ENCODE results near the gene IL16.

Gene IL16

DNA sequence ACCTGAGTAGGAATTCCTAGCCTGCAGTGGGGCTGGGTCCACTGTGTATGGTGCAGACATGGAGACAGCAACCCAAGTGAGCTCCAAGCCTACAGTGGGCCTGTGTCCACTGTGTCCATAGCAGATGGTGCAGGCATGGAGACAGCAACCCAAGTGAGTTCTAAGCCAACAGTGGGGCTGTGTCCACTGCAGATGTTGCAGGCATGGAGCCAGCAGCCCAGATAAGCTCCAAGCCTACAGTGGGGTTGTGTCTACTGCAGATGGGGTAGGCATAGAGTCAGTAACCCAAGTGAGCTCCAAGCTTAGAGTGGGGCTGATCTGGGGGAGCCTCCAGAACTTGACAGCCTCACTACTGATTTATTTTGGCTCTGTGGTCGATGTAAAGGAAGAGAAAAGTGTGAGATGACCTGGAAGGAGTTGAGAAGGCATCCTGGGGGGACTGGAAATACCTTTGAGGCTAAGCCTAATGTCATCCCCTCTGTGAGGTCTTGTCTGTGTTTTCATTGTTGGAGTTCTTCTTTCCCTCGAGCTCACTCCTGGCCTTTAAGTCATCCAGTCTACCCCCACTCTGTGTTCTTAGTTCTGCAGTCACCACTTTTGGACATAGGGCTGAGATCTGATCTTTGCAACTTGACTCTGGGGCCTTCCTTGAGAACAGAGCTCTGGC, 22.4 kb upstream of the IL16 start:
- no peak for DNase-seq (ENCODE audit: low read depth in 3 of 3)

DNA sequence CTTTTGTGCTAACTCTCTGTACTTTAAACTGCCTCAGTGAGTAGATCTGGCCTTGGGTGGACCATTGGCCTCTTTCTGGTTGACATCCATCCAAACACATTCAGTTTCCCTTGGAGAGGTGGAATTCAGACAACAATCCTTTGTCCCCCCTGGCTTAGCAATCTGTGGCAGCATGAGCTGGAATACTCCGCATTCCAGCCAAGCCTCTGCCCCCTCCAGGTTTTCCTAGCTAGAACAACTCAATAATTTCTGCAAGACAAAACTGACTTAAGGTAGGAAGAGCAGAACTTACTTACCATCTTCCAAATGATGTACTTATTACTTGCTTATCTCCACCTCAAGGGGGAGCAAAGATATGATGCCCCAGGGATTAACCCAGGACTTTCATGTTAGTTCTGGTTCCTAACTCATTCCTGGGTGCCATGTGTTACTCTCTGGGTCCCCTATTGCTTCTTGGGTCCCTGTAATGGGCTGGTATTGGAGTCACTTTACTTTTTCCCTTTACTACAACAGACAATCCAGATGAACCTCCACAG, 21.8 kb upstream of the IL16 start:
- DNase-seq (ENCODE audit: low read depth in 3 of 3): no peak

DNA sequence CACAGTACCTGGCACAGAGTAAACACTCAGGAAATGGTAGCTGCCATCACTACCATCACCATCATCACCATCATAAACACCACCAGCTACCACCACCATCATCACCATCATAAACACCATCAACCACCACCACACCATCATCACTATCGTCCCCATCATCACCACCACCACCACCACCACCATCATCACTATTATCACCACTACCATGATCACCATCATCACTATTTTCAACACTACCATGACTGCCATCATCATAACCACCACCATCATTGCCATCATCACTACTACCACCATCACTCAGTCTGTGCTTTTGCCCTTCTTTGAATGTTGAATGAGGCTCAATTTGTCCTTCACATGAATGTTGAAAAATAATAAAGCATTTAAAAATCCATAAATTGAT, 21.2 kb upstream of the IL16 start:
- DNase-seq (ENCODE audit: low read depth in 3 of 3): no peak

DNA sequence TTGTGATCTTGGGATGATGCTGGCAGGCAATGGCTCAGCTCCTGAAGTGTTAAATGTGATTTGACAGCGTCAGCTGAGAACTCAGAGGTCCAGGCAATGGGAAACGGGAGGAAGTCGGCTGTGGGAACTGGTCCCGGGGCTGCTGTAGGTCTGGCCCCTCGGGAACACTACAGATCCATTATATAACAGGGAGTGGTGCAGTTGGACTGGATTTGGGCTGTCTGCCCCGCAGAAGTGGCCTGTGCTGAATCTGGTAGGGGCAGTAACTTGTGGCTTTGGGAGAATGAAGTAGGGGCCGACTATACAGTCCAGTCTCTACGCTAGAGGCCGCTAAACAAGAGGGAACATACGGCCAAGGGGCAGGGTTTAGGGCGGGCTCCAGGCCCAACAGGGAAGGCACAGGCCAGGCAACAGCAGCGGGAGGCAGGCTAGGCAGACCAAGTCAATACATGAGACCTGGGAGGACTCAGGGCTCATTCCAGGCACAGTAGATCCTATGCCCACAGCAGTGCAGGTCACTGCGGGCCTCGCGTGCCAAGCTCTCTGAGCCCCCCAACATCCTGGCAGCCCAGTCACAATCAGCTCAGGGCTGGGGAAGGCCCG, 20.3 kb upstream of the IL16 start:
- no peak for DNase-seq (ENCODE audit: low read depth in 3 of 3)

DNA sequence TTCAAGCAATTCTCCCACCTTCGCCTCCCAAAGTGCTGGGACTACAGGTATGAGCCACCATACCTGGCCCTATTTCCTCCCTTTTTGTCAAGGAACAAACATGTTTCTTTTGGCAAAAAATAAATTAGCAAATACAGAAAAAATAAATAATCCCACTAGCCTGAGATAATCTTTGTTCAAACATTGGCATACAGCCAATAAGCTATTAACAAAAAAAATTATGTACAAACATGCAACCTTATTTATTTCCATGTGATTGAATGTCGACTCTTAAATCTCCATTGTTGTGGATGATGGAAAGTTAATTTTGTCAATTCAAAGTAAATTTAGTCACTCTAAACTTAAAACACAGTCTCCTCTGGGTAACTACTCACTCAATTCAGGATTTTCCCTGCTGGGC, 18.3 kb upstream of the IL16 start:
- no peak for DNase-seq (ENCODE audit: low read depth in 3 of 3)

DNA sequence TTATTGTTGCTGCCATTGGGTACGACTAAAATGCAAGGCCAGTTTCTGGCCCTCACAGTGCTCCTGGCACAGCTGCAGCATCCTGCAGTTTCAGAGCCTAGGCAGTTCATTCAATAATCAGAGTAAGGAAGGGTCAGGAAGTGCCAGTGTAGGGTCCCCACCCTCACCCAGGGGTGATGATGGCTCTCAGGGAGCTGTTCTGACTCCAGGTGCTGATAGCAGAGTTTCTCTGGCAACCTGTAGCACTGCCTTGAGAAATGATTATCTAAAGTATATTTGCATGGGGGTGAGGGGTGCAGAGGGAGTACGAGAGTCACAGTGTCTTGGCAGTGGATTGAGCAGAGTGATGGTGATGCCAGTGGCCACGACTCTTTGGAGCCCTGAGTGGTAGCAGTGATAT, 15.5 kb upstream of the IL16 start:
- DNase-seq (ENCODE audit: low read depth in 3 of 3): no peak

DNA sequence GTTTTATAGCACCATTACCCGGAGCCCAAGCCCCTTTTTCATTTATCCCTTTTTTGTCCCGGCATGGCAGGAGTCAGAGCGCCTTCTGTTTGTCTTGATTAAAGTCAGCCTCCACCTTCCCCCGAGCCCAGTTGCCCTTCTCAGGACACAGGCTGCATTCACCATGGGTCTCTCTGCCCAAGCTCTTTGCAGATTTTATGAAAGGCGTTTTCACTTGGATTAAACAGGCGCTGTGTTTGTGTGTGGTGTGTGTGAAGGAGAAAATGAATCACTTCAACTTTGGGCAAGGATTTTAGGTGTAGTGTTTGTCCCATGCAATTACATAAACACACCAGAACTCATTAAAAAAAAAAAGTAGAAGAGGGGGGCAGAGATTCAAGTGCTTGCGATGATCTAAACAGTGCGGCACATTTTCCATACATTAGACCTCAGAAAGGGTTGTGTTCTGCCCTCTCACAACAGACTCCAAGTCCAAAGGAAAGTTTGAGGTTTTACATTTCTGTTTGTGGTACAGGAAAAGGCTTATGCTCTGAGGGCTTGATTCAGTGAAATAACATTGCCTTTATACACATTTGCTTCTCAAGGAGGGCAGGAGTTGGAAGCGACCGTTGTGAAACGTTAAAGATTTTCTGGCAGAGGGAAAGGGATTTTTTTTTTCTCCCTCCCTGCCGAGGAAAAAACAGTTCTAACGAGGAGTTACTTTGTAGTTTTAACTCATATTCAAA, 14.5 kb upstream of the IL16 start:
- DNase-seq (ENCODE audit: low read depth in 3 of 3): no peak

DNA sequence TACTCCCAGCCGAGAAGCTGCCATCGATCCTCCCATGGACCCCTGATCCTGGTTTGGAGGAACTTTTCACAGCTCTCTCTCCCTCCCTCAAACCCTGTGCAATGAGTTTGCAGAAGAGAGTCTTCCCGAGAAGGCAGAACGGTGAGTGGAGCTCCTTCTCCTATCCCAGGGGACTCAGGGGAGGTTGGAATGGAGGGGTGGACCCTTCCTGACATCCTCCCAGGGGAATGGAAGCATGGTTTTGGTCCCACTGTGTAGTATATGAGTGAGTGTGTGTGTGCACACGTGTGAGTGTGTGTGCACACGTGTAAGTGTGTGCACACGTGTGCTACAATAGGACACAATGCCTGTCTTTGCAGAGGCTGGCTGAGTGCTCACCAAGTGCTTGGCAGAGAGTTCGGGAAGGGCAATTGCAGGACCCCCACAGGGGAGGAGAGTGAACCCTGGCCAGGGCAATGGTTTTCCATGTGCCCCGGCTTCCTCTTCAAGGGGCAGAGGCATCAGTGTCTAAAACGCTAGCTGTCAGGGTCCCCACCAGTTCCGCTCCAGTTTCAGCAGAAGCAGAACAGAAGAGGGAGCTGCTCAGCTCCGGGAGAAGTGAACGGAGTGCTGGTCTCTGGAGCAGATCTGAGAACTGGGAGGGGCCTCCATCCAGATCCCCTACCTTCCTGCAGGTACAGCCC, 13.8 kb upstream of the IL16 start:
- no peak for DNase-seq (ENCODE audit: low read depth in 3 of 3)

DNA sequence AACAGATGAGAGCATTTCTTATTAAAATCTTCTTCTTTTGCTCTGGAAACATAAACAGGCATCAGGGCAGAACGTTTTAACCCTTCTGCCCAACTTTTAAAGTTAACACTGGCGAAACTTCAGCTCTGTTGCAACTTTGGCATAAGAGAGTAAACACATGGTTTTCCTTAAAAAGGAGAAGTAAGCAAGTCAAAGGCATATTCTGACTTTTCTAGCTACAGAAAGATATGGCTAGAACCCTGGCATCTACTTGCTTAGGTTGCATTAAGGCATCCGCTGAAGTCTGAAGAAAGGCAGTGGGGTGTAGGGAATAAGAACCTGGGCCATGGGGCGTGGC, 13.3 kb upstream of the IL16 start:
- no peak for DNase-seq (ENCODE audit: low read depth in 3 of 3)

GRCh38 chr15:81184188-81184587, 12.5 kb upstream of the IL16 start:
- no peak for DNase-seq (ENCODE audit: low read depth in 3 of 3)

DNA sequence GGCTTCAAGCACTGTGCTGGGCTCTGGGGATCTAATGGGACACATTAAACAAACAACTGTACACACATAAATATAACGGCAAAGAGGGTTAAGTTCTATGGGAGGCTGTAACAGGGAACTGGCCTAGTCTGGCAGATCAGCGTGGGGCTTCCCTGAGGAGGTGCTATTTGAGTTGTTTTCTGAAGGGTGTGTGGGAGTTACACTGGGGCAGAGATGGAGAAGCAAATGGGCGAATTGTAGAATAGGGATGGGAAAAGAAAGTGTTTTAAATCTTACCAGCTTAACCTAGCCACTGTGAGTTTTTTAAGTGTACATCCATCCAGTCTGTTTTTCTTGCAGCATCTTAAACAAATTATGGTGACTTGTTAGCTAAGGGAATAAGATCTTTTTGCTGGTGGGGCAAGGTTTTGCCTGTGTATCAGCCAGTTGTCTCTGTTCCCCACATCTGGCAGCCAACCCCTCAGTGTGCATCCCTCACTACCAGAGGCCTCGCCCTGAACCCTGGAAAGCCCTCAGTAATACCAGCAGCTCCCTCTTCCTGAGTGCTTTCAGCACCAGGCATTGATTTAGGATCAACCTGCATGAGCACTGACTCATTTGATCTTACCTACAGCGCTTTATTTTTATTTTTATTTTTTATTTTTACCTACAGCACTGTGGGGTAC, 10.9 kb upstream of the IL16 start:
- DNase-seq (ENCODE audit: low read depth in 3 of 3): no peak

GRCh38 chr15:81188354-81188753, 8.3 kb upstream of the IL16 start:
- no peak for DNase-seq (ENCODE audit: low read depth in 3 of 3)

DNA sequence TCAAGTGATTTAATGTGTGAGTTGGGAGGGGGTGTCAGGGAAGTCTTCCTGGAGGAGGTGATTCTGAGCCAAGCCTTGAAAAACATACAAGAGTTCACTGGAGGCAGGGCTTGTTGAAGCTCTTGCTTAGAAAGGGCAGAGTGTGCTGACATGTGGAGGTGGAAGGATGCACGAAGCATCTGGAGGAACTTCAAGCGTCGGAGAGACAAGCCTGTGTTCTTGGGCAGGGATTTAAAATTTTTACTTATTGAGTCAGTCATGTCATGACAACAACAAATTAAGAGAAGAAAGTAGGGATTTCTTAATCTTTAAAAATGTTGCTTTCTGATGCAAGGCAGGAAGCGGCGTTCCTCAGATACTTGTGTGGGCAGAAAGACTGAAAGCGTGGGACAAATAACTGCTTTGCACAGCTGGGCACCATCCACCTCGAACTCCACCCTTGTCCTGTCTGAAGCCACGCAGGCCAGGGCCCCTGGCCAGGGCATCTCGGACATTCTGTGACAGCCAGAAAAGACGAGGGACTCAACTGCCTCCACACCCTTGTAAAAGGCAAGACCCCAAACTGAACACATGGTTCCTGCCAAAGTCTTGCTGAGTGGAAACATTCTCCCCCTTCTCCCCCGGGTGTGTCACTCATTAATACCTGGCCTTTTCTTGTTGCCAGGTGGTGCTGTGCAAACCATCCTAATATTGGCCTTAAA, 6.9 kb upstream of the IL16 start:
- DNase-seq (ENCODE audit: low read depth in 3 of 3): no peak

DNA sequence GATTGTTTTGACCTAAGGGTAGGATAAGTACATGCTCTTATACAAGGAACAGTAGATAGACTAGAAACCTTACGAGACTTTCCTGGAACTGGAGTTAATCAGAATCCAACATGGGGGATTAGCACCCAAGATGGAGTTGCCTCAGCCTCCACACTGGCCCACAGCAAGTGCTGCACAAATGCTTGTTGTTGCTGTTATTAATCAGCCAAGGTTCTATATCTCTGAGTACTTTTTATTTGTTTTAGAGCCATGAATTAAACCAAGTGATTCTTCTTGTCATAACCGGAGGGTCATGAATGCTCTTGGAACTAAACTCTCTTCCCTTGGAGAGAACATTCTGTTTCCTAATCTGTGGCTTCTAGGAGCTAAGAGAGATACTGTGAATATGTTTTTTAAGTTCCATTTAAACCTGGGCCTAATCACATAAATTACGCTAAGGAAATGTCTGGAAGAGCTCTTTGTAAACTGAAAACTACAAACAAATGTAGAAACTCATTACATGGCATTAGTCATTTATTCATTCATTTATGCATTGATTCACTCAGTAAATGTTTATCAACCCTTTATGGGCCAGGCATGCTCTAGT, 5.7 kb upstream of the IL16 start:
- DNase-seq (ENCODE audit: low read depth in 3 of 3): no peak

- DNase-seq (ENCODE audit: low read depth in 3 of 3): no peak
Measured at GRCh38 chr15:81191701-81192100, 5.0 kb upstream of the IL16 start.

GRCh38 chr15:81194723-81195122, 2.0 kb upstream of the IL16 start:
- DNase-seq (ENCODE audit: low read depth in 3 of 3): no peak

GRCh38 chr15:81195339-81195864, 1.3 kb upstream of the IL16 start:
- no peak for DNase-seq (ENCODE audit: low read depth in 3 of 3)

- DNase-seq (ENCODE audit: low read depth in 3 of 3): no peak
Measured at GRCh38 chr15:81197255-81197630, 564 bp downstream of the IL16 start.

- no peak for DNase-seq (ENCODE audit: low read depth in 3 of 3)
Measured at GRCh38 chr15:81197688-81198281, 1.1 kb downstream of the IL16 start.

DNA sequence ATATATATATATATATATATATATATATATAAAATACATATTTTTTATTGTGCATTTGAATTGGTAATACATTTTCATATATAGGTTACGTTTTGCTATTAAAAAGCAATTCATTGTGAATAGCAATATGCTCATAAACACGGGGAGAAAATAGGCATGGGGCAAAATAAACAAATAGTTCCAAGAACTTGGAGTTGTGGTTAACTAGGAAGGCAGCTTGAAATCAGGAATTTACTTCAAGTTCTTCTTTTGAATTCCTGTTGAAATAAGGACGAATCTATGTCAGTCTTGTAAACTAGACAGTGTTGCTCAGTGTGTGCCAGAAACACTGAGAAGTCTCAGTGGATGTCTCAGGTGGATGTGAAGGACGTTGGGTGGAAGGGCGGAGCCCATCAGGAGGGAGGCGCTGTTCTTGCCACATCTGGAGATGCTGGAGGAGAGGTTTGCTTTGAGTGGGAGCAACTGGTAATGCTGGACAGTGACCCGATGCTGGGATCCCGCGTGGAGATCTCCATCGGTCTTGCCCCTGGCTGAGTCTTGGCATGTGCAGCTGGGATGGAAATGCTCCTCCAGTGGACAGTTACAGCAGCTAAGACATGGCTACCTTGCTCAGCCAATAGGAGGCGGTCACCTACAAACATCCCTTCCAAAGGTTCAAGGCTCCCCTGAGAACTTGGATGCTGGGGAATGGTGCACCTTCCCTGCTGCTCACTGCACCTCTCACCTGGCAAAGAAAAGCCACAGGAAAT, 2.5 kb downstream of the IL16 start:
- DNase-seq (ENCODE audit: low read depth in 3 of 3): no peak
